HepG2 (cell line): ENCODE measurements around the gene MPIG6B. TPM values are rescaled to one million over a fixed set of nuclear protein-coding genes. Genes with fewer than 3 reads are reported as not detected.
A peak's percentile ranks its signal among the peaks of the same experiment; 100 is the strongest.

Source experiments
- ATAC-seq: fragments of 200-7000 bp; cut with Tn5 transposase; 3 replicates; pipeline ENCODE4 v1.9.1; 2020; ENCODE audit warnings: mild to moderate bottlenecking, moderate library complexity
- BruUV-seq: library from RNA; stranded (reverse); fragments of 400-500 nt; replicated peaks from 2 replicates; lab custom pipeline; 2021; lab: Mats Ljungman, UMichigan
- CTCF ChIA-PET: fragments of 300-600 bp; formaldehyde crosslinking; extraction: SDS; loops from one replicate; lab custom pipeline; 2021; ENCODE audit warnings: low total read pairs, inconsistent platforms, low intra/inter-chr PET ratio; lab: Yijun Ruan, JAX
- POLR2A ChIA-PET: fragments of 350-600 bp; sonication (Branson Sonifier 250); formaldehyde crosslinking; loops from one replicate; lab custom pipeline; 2020; ENCODE audit warnings: antibody characterized with exemption, inconsistent platforms; lab: Yijun Ruan, JAX
- DNase-seq: peaks from one replicate; pipeline ENCODE4 v3.0.0-alpha.2; 2015; ENCODE audit warnings: low spot score
- FAIRE-seq: peaks from 3 replicates; lab custom pipeline; 2011; peaks lifted over from hg19 to GRCh38; lab: Jason Lieb, UNC
- H2AFZ ChIP-seq: one replicate; pipeline ENCODE4 v1.6.1; 2011; ENCODE audit warnings: low read length, inconsistent platforms
- H3K27ac ChIP-seq: fragments of 300-600 bp; 3 replicates; pipeline ENCODE4 v1.8.0; 2011; ENCODE audit warnings: mixed run types, mild to moderate bottlenecking, mixed read lengths, low read length, inconsistent platforms; ENCODE audit not compliant: insufficient read depth; ENCODE audit errors: extremely low read length
- H3K27me3 ChIP-seq, 2 experiments: fragments of 200-600 bp in 1 of 2; 2 replicates in 1 of 2; 3 replicates in 1 of 2; pipeline versions ENCODE4 v1.6.0 to v1.8.0; 2011; ENCODE audit warnings: low read length in 2 of 2, mild to moderate bottlenecking in 2 of 2, moderate library complexity in 2 of 2, inconsistent platforms in 1 of 2; ENCODE audit not compliant: insufficient read depth in 2 of 2, control insufficient read depth in 1 of 2
- H3K36me3 ChIP-seq, 2 experiments: fragments of 200-600 bp in 1 of 2; replicated peaks in 1 of 2; 2 replicates in 1 of 2; 3 replicates in 1 of 2; pipeline versions ENCODE4 v1.5.1 to v1.8.0; 2011; ENCODE audit warnings: low read length in 2 of 2, inconsistent platforms in 1 of 2; ENCODE audit not compliant: insufficient read depth in 2 of 2, control insufficient read depth in 1 of 2
- H3K4me1 ChIP-seq: 2 replicates; pipeline ENCODE4 v1.5.1; 2012; ENCODE audit warnings: low read length, inconsistent platforms; ENCODE audit not compliant: insufficient read depth
- H3K4me2 ChIP-seq: 2 replicates; pipeline ENCODE4 v1.6.0; 2011; ENCODE audit warnings: low read depth, low read length, inconsistent platforms
- H3K4me3 ChIP-seq, 3 experiments: fragments of 200-600 bp in 1 of 3; sonication (generic), shearing (Covaris generic) in 1 of 3; replicated peaks in 1 of 3; 2 replicates each; pipeline ENCODE4 v1.5.1; 2011 to 2016; ENCODE audit warnings: low read length in 3 of 3, inconsistent platforms in 2 of 3, low read depth in 2 of 3, mild to moderate bottlenecking in 2 of 3, control low read depth in 1 of 3, mixed read lengths in 1 of 3; ENCODE audit not compliant: insufficient read depth in 1 of 3
- H3K79me2 ChIP-seq: one replicate; pipeline ENCODE4 v1.6.1; 2011; ENCODE audit warnings: low read length, inconsistent platforms; ENCODE audit not compliant: insufficient read depth
- H3K9ac ChIP-seq: 2 replicates; pipeline ENCODE4 v1.6.0; 2011; ENCODE audit warnings: mild to moderate bottlenecking, low read depth, low read length, inconsistent platforms; ENCODE audit not compliant: insufficient read depth
- H3K9me3 ChIP-seq: 2 replicates; pipeline ENCODE4 v1.5.1; 2012; ENCODE audit warnings: mild to moderate bottlenecking, low read length
- H4K20me1 ChIP-seq: 2 replicates; pipeline ENCODE4 v1.6.0; 2011; ENCODE audit warnings: inconsistent platforms, mild to moderate bottlenecking, low read length, moderate library complexity; ENCODE audit not compliant: insufficient read depth
- ATF7-NPFF ChIP-seq: sonication (generic); formaldehyde crosslinking; IDR thresholded peaks from 2 replicates; pipeline ENCODE4 v1.8.1; 2023; ENCODE audit warnings: mild to moderate bottlenecking, low read depth, missing genetic modification reagents, moderate library complexity
- BORCS8-MEF2B ChIP-seq: sonication (generic); formaldehyde crosslinking; IDR thresholded peaks from 2 replicates; pipeline ENCODE4 v1.8.0; 2022; ENCODE audit warnings: mild to moderate bottlenecking, missing genetic modification reagents
- DMAP1 ChIP-seq: IDR thresholded peaks from 2 replicates; pipeline ENCODE4 v1.6.1; 2016
- E2F1 ChIP-seq: sonication (generic); formaldehyde crosslinking; IDR thresholded peaks from 2 replicates; pipeline ENCODE4 v1.5.0; 2020; ENCODE audit warnings: missing genetic modification reagents
- HMG20A ChIP-seq: IDR thresholded peaks from 2 replicates; pipeline ENCODE4 v1.6.1; 2016; ENCODE audit warnings: borderline replicate concordance
- KLF13 ChIP-seq: sonication (generic); formaldehyde crosslinking; IDR thresholded peaks from 2 replicates; pipeline ENCODE4 v1.4.0; 2020; ENCODE audit warnings: mild to moderate bottlenecking, missing genetic modification reagents
- NCOA1 ChIP-seq: sonication (generic); formaldehyde crosslinking; IDR thresholded peaks from 2 replicates; pipeline ENCODE4 v1.9.0; 2021; ENCODE audit warnings: missing genetic modification reagents
- NKX3-1 ChIP-seq: sonication (generic); formaldehyde crosslinking; IDR thresholded peaks from 2 replicates; pipeline ENCODE4 v1.5.0; 2020; ENCODE audit warnings: missing genetic modification reagents
- PCBP2 ChIP-seq: fragments of 200-400 bp; formaldehyde crosslinking; optimal IDR thresholded peaks from 2 replicates; pipeline ENCODE3; 2018; ENCODE audit warnings: low read length, low read depth; ENCODE audit not compliant: poor library complexity, severe bottlenecking
- SIX1 ChIP-seq: sonication (generic); formaldehyde crosslinking; IDR thresholded peaks from 2 replicates; pipeline ENCODE4 v1.4.0; 2020; ENCODE audit warnings: missing genetic modification reagents, borderline replicate concordance
- SOX13 ChIP-seq, 3 experiments: fragments of 450-650 bp in 1 of 3; sonication (generic) in 1 of 3; formaldehyde crosslinking in 1 of 3; IDR thresholded peaks in 2 of 3; conservative IDR thresholded peaks in 1 of 3; 2 replicates each; pipeline versions ENCODE4 v1.5.0 to v1.6.1; 2016 to 2020; ENCODE audit warnings: antibody characterized with exemption in 1 of 3, mild to moderate bottlenecking in 1 of 3, missing compliant biosample characterization in 1 of 3, missing genetic modification reagents in 1 of 3, moderate library complexity in 1 of 3
- SP4 ChIP-seq: sonication (generic); formaldehyde crosslinking; IDR thresholded peaks from 2 replicates; pipeline ENCODE4 v1.8.1; 2023; ENCODE audit warnings: mild to moderate bottlenecking, missing genetic modification reagents
- ZFP90 ChIP-seq: sonication (generic); formaldehyde crosslinking; IDR thresholded peaks from 2 replicates; pipeline ENCODE4 v1.8.0; 2022; ENCODE audit warnings: missing genetic modification reagents, mild to moderate bottlenecking, inconsistent platforms, borderline replicate concordance
- ZNF12 ChIP-seq: sonication (generic); formaldehyde crosslinking; IDR thresholded peaks from 2 replicates; pipeline ENCODE4 v1.5.0; 2020; ENCODE audit warnings: missing genetic modification reagents
- ZNF207 ChIP-seq: fragments of 450-650 bp; IDR thresholded peaks from 2 replicates; pipeline ENCODE4 v1.6.1; 2016; ENCODE audit warnings: antibody characterized with exemption, borderline replicate concordance
- ZNF672 ChIP-seq: sonication (generic); formaldehyde crosslinking; IDR thresholded peaks from 2 replicates; pipeline ENCODE4 v1.8.1; 2022; ENCODE audit warnings: missing genetic modification reagents
- WGBS: methylation state at CpG from one replicate; pipeline ENCODE4 v1.1.6; 2017; ENCODE audit warnings: low lambda C conversion rate; 5-methylcytosine and 5-hydroxymethylcytosine counted together
- in situ Hi-C: cut with HindIII; loops from 2 replicates; pipeline ENCODE4 v1.10.0; 2017; ENCODE audit warnings: low pct_unique_long_range_greater_than_20kb; ENCODE audit not compliant: extremely low pct_ligation_motif_present
- intact Hi-C: fragments of 100-400 bp; cut with micrococcal nuclease; formaldehyde crosslinking; loops from one replicate; pipeline ENCODE4 v1.10.0; 2022; ENCODE audit not compliant: unreplicated experiment
- polyA plus RNA-seq, 8 experiments: library from polyadenylated mRNA; depleted of rRNA in 3 of 8; stranded (reverse) in 7 of 8; unstranded in 1 of 8; fragments of >200 nt; fragmentation: Illumina TruSeq in 4 of 8; extraction: Trizol in 4 of 8; gene quantifications; 2 replicates each; pipeline versions ENCODE4 v1.2.1 to v1.2.3, GENCODE V29; 2011 to 2016; ENCODE audit warnings: low read depth in 4 of 8, missing spikeins in 1 of 8, mixed read lengths in 1 of 8; ENCODE audit not compliant: insufficient read depth in 1 of 8
- total RNA-seq, 5 experiments: library from RNA; depleted of rRNA; stranded (reverse); fragments of >200 nt; fragmentation: Illumina TruSeq; extraction: Trizol; gene quantifications; 2 replicates each; pipeline ENCODE4 v1.2.3, GENCODE V29; 2016; ENCODE audit warnings: low read depth in 1 of 5
- TF ChIP-seq, protein P1 (sequence below): IDR thresholded peaks from 2 replicates; pipeline ENCODE4 v1.6.1; 2016; ENCODE audit warnings: low read depth, control low read depth
- TF ChIP-seq, protein P2 (sequence below): sonication (generic); formaldehyde crosslinking; IDR thresholded peaks from 2 replicates; pipeline ENCODE4 v1.8.0; 2022; ENCODE audit warnings: mild to moderate bottlenecking, missing genetic modification reagents, moderate library complexity
- TF ChIP-seq, protein P3 (sequence below): IDR thresholded peaks from 2 replicates; pipeline ENCODE4 v1.6.1; 2016; ENCODE audit warnings: missing compliant biosample characterization, missing genetic modification reagents, borderline replicate concordance

MPIG6B gene
- total and polyA plus RNA-seq, 2 of the 13 experiments (the other 11 are each of a cell fraction or from before 2014, with no cell fraction given): not detected

DNA sequence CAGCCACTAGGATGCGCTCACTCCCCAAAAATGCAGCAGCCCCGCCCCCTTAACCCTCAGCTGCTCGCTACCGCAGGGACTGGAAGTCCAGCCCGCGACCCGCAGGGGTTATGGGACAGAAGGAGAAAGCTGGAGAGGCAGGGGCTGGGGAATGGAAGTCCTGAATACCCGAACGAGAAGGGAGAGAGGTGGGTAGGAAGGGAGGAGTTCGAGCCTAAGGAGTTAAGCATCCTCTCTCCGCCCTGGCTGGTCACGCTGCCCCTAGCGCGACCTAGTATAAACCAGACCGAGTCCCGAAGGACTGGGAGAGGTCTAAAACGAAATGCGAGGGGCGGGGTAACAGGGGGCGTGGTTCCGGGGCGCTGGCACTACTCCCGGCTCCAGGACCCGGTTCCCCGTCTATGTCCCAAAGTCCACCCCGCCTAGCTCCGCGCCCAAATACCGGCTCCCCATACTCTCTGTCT is 6.4 kb downstream of the MPIG6B start:
- Histone ChIP-seq H3K27me3 (no peaks in the 10 kb centered on the region), H3K27ac (peak overlapping the region; percentile 72), H3K4me2 (peak overlapping the region; percentile 86), H3K4me1 (peaks cover 56% of the 10 kb centered on the region), H3K36me3 (peaks cover 24 to 39% of the 10 kb centered on the region in 2 experiments), H3K9me3 (no peaks in the 10 kb centered on the region), H3K4me3 (peak overlapping the region; percentile 60 to 79 (median 72)), H3K9ac (peak overlapping the region; percentile 65), H3K79me2 (peaks cover 16% of the 10 kb centered on the region), H2AFZ (no peak overlapping the region), H4K20me1 (peaks cover 27% of the 10 kb centered on the region; the same call in 1 of the 2 replicates)
- 2% methylated on average over 28 of the region's 29 CpGs for WGBS
- intact Hi-C loops: loop anchor here (1.0 kb wide), 2 partner anchors 8 to 40 kb away; no protein-coding TSS in a partner anchor
- BruUV-seq: no TSS peak
- DNase-seq (peak; percentile 86), FAIRE-seq (peak; percentile 72), ATAC-seq (peak; percentile 77)
- in situ Hi-C loops: no loop called here
- CTCF ChIA-PET: interaction anchor here (0.8 to 4.2 kb wide), 6 partner anchors 9 to 100 kb away, joined by 4 to 74 read pairs (median 4); partner anchors contain the start of gene MSH5
- POLR2A ChIA-PET: interaction anchor here (0.7 to 11.3 kb wide), 30 partner anchors 9 to 222 kb away, joined by 3 to 279 read pairs (median 5); partner anchors contain the start of genes ABHD16A, BAG6, C6orf47 and CLIC1
- TF ChIP-seq ZNF12 (CRISPR knock-in tag) (peak; percentile 7; the same call in 1 of the 2 replicates), ZFP90 (no peak; the same call in 1 of the 2 replicates), HMG20A (CRISPR knock-in tag) (no peak), PCBP2 (peak; percentile 19), ATF7-NPFF (CRISPR knock-in tag) (no peak), NKX3-1 (CRISPR knock-in tag) (peak; percentile 71; the same call in 1 of the 2 replicates), BORCS8-MEF2B (CRISPR knock-in tag) (no peak; the same call in 1 of the 2 replicates), E2F1 (CRISPR knock-in tag) (peak; percentile 77; the same call in 1 of the 2 replicates), SOX13 (IDR thresholded peaks at IDR 0.05) (peak; percentile 16; the same call in 1 of the 2 replicates), SOX13 (CRISPR knock-in tag; conservative IDR thresholded peaks at IDR 0.05 in 1 of 2, IDR thresholded peaks at IDR 0.05 in 1 of 2) (peak in 1 of 2 experiments; percentile 20; a peak in 2 of 4 replicates), SP4 (CRISPR knock-in tag) (peak; percentile 80), ZNF207 (no peak), KLF13 (CRISPR knock-in tag) (peak; percentile 76; the same call in 1 of the 2 replicates), DMAP1 (no peak; the same call in 1 of the 2 replicates), SIX1 (CRISPR knock-in tag) (no peak), NCOA1 (CRISPR knock-in tag) (no peak), ZNF672 (CRISPR knock-in tag) (no peak)
- TF ChIP-seq, protein P1, sequence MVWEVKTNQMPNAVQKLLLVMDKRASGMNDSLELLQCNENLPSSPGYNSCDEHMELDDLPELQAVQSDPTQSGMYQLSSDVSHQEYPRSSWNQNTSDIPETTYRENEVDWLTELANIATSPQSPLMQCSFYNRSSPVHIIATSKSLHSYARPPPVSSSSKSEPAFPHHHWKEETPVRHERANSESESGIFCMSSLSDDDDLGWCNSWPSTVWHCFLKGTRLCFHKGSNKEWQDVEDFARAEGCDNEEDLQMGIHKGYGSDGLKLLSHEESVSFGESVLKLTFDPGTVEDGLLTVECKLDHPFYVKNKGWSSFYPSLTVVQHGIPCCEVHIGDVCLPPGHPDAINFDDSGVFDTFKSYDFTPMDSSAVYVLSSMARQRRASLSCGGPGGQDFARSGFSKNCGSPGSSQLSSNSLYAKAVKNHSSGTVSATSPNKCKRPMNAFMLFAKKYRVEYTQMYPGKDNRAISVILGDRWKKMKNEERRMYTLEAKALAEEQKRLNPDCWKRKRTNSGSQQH: no peak
- TF ChIP-seq, protein P2, sequence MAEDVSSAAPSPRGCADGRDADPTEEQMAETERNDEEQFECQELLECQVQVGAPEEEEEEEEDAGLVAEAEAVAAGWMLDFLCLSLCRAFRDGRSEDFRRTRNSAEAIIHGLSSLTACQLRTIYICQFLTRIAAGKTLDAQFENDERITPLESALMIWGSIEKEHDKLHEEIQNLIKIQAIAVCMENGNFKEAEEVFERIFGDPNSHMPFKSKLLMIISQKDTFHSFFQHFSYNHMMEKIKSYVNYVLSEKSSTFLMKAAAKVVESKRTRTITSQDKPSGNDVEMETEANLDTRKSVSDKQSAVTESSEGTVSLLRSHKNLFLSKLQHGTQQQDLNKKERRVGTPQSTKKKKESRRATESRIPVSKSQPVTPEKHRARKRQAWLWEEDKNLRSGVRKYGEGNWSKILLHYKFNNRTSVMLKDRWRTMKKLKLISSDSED (CRISPR knock-in tag): no peak
- TF ChIP-seq, protein P3, sequence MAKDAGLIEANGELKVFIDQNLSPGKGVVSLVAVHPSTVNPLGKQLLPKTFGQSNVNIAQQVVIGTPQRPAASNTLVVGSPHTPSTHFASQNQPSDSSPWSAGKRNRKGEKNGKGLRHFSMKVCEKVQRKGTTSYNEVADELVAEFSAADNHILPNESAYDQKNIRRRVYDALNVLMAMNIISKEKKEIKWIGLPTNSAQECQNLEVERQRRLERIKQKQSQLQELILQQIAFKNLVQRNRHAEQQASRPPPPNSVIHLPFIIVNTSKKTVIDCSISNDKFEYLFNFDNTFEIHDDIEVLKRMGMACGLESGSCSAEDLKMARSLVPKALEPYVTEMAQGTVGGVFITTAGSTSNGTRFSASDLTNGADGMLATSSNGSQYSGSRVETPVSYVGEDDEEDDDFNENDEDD (CRISPR knock-in tag): no peak
